Upper lobe of left lung (tissue), 4 donors: ENCODE measurements around the gene RHOT2.

Experiments
- EP300 ChIP-seq, 4 donors: sonication (generic); formaldehyde crosslinking; IDR thresholded peaks; one replicate each; pipeline ENCODE4 v1.5.1; 2017; ENCODE audit warnings: antibody characterized with exemption in 4 of 4, control low read depth in 2 of 4
- POLR2AphosphoS5 ChIP-seq, 2 donors: sonication (generic); formaldehyde crosslinking; IDR thresholded peaks; one replicate each; pipeline ENCODE4 v1.5.1; 2017; ENCODE audit warnings: antibody characterized with exemption in 2 of 2
- TF ChIP-seq, protein P1 (sequence below), 6 experiments: fragments of 450-650 bp in 4 of 6; fragments of 200-600 bp in 2 of 6; sonication (generic) in 2 of 6; IDR thresholded peaks; one replicate each; pipeline ENCODE4 v1.5.1; 2016 to 2019; ENCODE audit warnings: antibody characterized with exemption in 6 of 6

DNA sequence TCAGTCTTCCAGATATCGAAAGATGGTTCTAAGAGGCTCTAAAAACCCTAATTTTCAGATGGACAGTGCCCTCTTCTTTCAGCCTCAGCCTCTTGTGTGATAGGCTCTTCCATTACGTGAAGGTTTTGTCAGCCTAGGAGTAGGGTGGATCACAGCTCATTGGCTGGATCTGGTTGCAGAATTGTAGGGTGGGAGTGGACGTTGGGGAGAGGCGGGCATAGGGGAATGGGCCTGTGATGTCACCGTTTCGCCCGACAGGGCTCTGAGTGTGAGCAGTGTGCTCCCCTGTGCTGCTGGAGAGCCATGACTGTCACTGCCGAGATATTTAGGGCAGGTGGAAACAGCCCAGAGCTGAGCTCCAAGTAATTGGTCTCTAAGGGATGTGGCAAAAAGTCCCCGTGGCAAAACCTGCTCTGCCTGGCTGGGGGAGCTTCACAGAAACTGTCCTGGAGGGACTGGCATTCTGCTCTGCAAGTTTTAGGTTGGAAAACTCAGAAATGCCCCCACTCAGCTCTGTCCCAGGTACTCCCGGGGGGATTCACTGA lies 43.3 kb upstream of the RHOT2 start:
- TF ChIP-seq EP300 (IDR thresholded peaks at IDR 0.05) (no peak), POLR2AphosphoS5 (IDR thresholded peaks at IDR 0.05) (no peak)
- TF ChIP-seq, protein P1, sequence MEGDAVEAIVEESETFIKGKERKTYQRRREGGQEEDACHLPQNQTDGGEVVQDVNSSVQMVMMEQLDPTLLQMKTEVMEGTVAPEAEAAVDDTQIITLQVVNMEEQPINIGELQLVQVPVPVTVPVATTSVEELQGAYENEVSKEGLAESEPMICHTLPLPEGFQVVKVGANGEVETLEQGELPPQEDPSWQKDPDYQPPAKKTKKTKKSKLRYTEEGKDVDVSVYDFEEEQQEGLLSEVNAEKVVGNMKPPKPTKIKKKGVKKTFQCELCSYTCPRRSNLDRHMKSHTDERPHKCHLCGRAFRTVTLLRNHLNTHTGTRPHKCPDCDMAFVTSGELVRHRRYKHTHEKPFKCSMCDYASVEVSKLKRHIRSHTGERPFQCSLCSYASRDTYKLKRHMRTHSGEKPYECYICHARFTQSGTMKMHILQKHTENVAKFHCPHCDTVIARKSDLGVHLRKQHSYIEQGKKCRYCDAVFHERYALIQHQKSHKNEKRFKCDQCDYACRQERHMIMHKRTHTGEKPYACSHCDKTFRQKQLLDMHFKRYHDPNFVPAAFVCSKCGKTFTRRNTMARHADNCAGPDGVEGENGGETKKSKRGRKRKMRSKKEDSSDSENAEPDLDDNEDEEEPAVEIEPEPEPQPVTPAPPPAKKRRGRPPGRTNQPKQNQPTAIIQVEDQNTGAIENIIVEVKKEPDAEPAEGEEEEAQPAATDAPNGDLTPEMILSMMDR (IDR thresholded peaks at IDR 0.05): no peak
